DMS153 treated with DMSO at 0.1 percent for 48 hours (cell line): Measurements from ENCODE around the gene PIGQ.
A peak's percentile ranks its signal among the peaks of the same experiment; 100 is the strongest.

ENCODE experiments used
- DNase-seq: peaks from one replicate; lab custom pipeline; 2025; ENCODE audit not compliant: unreplicated experiment; lab: John Stamatoyannopoulos, UW

PIGQ gene

GRCh38 chr16:600781-601180, 31.0 kb downstream of the PIGQ start:
- no peak for DNase-seq

GRCh38 chr16:603933-604332, 34.2 kb downstream of the PIGQ start:
- DNase-seq = no peak

GRCh38 chr16:606656-607307, 37.0 kb downstream of the PIGQ start:
- no peak for DNase-seq

- no peak for DNase-seq
Measured at GRCh38 chr16:608019-608418, 38.3 kb downstream of the PIGQ start.

GRCh38 chr16:609316-609715, 39.5 kb downstream of the PIGQ start:
- no peak for DNase-seq

- DNase-seq = no peak
Measured at GRCh38 chr16:609984-610383, 40.2 kb downstream of the PIGQ start.

GRCh38 chr16:610513-611381, 41.0 kb downstream of the PIGQ start:
- DNase-seq = no peak

GRCh38 chr16:615122-615521, 45.4 kb downstream of the PIGQ start:
- DNase-seq = no peak

- peak; percentile 80 for DNase-seq
Measured at GRCh38 chr16:616733-617586, 47.2 kb downstream of the PIGQ start.

GRCh38 chr16:617855-618254, 48.1 kb downstream of the PIGQ start:
- DNase-seq = no peak

GRCh38 chr16:619476-620100, 49.8 kb downstream of the PIGQ start:
- no peak for DNase-seq

GRCh38 chr16:620700-621525, 51.1 kb downstream of the PIGQ start:
- DNase-seq = no peak

- DNase-seq = peak; percentile 34
Measured at GRCh38 chr16:621526-622105, 51.8 kb downstream of the PIGQ start.

- DNase-seq = no peak
Measured at GRCh38 chr16:622920-623280, 53.1 kb downstream of the PIGQ start.

GRCh38 chr16:624526-625070, 54.8 kb downstream of the PIGQ start:
- no peak for DNase-seq

- no peak for DNase-seq
Measured at GRCh38 chr16:625117-625976, 55.6 kb downstream of the PIGQ start.

- no peak for DNase-seq
Measured at GRCh38 chr16:625977-626765, 56.4 kb downstream of the PIGQ start.
